ENCODE results near the gene AMBP. TPM values are rescaled to one million over a fixed set of nuclear protein-coding genes. Genes with fewer than 3 reads are reported as not detected.

Gene AMBP
- total RNA-seq, 1 experiment from 2014 or later = 0.20 TPM

- Histone ChIP-seq H2BK120ac (ENCODE audit: low read depth, low read length, poor library complexity, severe bottlenecking) (no peak overlapping the region), H4K91ac (ENCODE audit: insufficient read length, low read depth, low read length) (no peak overlapping the region), H3K79me2 (ENCODE audit: insufficient read depth, low read length) (no peaks in the 10 kb centered on the region), H3K56ac (ENCODE audit: insufficient read length, low read depth, low read length) (no peak overlapping the region), H3K9ac (ENCODE audit: extremely low read depth, insufficient read length, low read length) (no peak overlapping the region), H3K18ac (ENCODE audit: insufficient read length, low read depth, low read length) (no peak overlapping the region), H2BK5ac (ENCODE audit: insufficient read length, low read length) (no peak overlapping the region), H3K4me2 (ENCODE audit: insufficient read depth, insufficient read length, low read length) (no peak overlapping the region), H3T11ph (ENCODE audit: low read length) (no peak overlapping the region), H3K79me1 (ENCODE audit: insufficient read depth, low read depth, low read length, poor library complexity, severe bottlenecking) (no peaks in the 10 kb centered on the region), H2BK12ac (ENCODE audit: insufficient read length, low read depth, low read length) (no peak overlapping the region), H4K8ac (replicated peaks; ENCODE audit: insufficient read length, low read depth, low read length) (no peak overlapping the region), H2BK20ac (ENCODE audit: low read depth, low read length, poor library complexity, severe bottlenecking) (no peak overlapping the region), H3K23me2 (ENCODE audit: insufficient read length, low read depth, low read length, poor library complexity, severe bottlenecking) (no peaks in the 10 kb centered on the region), H3K4ac (ENCODE audit: low read depth, low read length) (no peak overlapping the region), H3K27ac (ENCODE audit: insufficient read length, low read depth, low read length) (no peak overlapping the region), H3K23ac (ENCODE audit: insufficient read length, low read depth, low read length) (no peak overlapping the region), H2BK15ac (ENCODE audit: low read depth, low read length) (no peak overlapping the region), H3K4me1 (ENCODE audit: insufficient read depth, low read length) (peaks cover 3% of the 10 kb centered on the region; the same call in 1 of the 2 replicates), H3K9me3 (ENCODE audit: control insufficient read depth, low read depth, low read length) (no peaks in the 10 kb centered on the region), H3K14ac (ENCODE audit: insufficient read depth, low read length) (no peak overlapping the region), H4K20me1 (ENCODE audit: control insufficient read depth, insufficient read depth, insufficient read length) (no peaks in the 10 kb centered on the region), H2AFZ (ENCODE audit: low read length) (no peak overlapping the region), H2AK5ac (ENCODE audit: insufficient read length, low read length) (no peak overlapping the region), H4K5ac (ENCODE audit: insufficient read length, low read depth, low read length) (no peak overlapping the region), H3K27me3 (ENCODE audit: insufficient read depth, low read length) (no peaks in the 10 kb centered on the region)
- Mint-ChIP-seq H3K9me3 (no peaks in the 10 kb centered on the region; a peak in 1 of 5 replicates), H3K27ac (no peak overlapping the region), H3K27me3 (ENCODE audit: low read depth) (no peaks in the 10 kb centered on the region; the same call in 1 of the 2 replicates), H3K36me3 (ENCODE audit: insufficient read depth in 1 of 3, low read depth in 3 of 3) (peaks cover 18 to 34% (median 24%) of the 10 kb centered on the region in 3 experiments), H3K4me3 (no peak overlapping the region), H3K4me1 (peaks cover 12 to 14% of the 10 kb centered on the region in 2 experiments)
- DNase-seq = no peak
- TF ChIP-seq CTCF (conservative IDR thresholded peaks at IDR 0.05) = no peak
Measured at GRCh38 chr9:114014044-114014443, 64.1 kb downstream of the AMBP start.
